HG03159 (cell line): ENCODE data around the gene XIRP2.
"Not testable (repeated sequence)": the region's sequence is repeated elsewhere in the genome, so short reads cannot be mapped to it uniquely, and the experiment has no call there.

Experiments
- ATAC-seq: cut with Tn5 transposase; IDR thresholded peaks from one replicate; pipeline ENCODE4 v1.9.1; 2021; ENCODE audit warnings: mild to moderate bottlenecking, moderate library complexity; ENCODE audit not compliant: unreplicated experiment

XIRP2 gene

DNA sequence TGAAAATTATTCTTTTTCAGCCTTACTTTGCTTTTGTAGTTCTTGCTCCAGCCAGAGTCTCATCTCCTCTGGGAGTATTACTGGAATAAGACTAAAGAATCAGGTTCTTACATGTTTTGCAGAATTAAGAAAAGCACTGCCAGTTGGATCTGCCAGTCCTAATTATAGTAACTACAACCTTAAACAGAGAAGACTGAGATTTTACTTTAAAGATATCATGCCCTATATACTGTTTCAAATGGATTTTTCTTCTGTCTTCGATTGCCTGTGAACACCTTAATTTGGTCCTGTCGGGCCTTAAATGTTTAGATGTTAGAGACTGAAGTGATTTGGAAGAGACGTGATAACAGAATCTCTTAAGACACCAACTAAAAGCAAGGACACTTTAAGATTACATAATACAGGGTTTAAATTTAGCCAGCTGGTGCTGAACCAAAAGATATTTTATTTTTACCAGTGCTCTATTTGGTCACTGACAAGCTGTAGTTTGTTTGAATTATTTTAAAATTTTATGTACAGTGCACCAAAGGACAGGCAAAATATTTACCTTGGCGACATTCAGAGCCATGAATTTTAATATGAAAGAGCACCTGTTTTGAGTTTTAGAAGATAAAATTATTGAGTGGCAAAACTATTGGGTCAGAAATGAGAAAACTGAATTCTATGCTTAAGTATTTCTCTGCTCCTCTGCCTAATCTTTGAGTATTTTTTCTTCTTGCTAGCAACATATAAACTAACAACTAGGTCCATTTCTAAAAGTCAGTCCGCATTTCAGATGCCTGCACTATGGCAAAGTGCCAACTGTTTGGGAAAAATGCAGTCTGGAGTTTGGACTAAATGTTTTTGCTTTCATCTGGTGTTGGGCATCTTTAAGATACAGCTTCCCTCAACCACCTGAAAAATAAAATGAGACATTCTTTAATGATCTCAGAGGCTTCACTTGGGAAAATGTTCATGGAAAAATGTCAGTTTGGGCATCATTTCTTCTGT lies 300.0 kb downstream of the XIRP2 start:
- no peak for ATAC-seq

DNA sequence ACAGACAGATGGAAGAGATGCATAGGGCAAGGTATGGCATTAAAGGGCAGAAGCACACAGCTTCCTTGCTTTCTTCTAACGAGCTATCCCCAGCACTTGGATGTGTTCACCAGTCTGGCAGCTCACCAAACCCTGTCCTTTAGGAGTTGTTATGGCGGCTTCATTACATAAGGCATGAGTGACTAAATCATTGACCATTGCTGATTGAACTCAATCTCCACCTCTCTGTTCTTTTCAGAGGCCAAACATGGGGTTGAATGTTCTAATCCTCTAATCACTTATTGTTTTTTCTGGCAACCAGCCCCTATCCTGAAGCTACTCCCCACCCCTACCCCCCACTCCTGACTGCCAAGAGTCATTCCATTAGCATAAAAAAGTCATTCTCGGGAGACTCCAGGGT lies 301.8 kb downstream of the XIRP2 start:
- ATAC-seq: no peak

DNA sequence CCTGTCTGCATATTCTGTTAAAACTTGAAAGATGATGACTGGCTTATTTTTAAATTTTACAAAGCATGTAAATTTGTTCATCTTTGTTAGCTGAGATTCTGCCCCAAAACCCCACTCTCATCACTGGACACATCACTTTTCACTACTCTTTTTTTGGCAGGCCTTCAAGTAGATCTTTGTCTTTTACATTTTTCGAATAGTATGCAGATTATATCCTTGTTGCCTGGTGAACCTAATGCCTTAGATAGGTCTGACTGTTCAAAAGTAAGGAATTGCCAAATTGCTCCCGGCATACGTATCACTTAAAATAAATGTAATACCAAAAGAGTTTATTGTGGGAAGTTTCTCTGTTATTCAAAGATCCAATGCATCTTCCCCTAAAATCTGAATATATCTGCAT lies 303.3 kb downstream of the XIRP2 start:
- no peak for ATAC-seq

DNA sequence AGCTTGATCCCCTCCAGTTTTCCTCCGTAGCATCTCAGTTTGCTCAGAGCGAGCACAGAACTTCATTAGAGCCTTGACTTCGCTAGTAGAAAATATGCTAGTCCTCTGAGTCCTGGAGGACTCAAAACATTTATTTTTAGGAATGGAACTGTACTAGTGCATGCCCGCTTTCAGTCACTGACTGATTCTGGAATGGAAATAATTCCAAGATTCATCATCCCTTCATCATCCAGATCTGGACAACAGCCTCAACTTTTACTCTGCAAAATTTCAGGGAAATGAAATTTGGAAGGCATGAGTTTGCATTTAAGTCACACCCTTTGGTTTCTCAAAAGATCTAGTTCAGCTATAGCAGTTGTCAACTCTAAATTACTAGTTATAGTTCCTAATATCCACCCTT lies 304.6 kb downstream of the XIRP2 start:
- ATAC-seq: no peak

DNA sequence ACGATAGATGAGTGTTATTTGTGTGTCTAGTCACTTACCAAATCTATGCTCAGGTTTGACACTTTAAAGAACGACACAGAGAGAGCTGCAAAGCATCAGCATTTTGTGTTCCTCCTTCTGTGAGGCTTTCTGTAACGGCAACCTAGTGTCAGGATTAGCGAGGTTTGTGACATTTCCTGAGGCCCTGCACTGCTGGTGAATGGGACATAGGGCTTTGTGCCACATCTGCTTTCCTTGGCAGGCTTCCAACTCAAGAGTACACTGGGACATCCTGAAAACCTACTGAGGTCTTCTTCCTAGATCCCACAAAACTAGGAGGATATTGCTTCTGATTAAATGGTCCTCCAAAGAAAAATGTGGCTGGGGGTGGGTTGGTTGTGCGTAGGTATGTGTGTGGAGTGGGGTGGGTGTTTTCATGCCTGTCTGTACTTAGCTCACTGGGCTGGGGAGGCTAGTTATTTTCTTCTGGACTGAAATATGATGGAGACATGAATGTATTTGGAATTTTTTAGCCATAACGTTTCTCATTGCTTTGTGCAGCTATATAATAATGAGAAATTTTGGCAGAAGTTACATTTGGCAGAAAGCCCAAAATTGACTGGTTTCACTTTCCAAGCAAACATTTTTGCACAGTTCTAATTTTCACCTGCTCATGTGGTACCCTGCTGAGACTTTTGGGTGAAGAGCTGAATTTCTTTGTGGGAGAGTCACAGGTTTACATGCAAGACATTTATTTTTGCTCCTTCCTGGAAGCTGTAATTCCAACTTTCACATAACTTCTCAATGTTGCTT lies 308.4 kb downstream of the XIRP2 start:
- no peak for ATAC-seq

DNA sequence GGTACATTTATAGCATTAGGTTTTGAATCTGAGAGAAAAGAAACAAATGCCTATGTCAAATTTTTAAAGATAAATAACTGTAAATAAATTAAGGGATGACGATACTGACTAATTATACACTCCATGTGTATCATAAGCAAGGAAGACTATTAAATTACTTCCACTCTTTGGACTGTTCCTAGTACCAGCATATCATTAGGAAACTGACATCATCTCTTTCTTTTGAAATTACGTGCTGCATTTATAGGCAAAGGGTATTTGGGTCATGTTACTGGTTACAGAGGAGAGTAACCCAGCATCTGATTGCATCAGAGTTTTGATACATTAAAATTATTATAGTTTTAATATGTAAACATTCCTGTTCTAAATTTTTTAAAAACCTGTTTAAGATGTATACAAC lies 309.7 kb downstream of the XIRP2 start:
- no peak for ATAC-seq

DNA sequence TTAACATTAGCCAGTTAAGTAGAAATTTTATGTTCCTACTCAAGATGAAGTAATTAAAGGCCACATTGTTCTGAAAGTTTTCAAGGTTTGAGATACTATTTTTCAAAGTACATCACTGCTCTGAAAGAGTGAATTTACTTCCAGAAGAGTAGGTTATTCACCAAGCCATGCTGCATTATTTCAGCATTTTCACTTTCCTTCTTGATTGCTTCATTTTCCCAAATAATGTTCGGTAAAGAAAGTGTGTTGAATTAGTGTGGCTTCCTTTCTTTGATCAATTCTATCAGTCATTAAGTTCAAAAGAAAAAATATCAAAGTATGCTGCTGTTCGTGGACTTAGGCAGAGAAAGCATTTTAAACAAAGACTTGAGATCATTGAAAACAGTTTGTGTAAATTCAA lies 310.3 kb downstream of the XIRP2 start:
- ATAC-seq: no peak

DNA sequence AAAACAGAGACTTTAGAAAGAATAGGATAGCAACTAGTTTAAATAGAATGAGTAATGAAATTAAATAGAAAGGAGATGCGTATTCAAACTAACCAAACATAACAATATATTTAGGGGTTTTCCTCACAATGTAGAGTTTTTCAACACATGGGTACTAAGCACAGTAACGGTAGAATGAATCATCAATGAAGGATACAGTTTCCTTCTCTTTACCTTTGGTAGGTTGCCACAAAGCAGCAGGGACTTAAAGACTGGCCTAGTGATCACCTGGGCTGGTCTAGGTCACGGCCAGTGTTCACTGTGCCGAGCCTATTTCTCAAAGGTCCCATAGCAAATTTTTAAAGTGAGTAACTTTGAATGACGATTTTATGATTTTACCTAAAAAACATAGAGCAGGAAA lies 311.7 kb downstream of the XIRP2 start:
- ATAC-seq: no peak

DNA sequence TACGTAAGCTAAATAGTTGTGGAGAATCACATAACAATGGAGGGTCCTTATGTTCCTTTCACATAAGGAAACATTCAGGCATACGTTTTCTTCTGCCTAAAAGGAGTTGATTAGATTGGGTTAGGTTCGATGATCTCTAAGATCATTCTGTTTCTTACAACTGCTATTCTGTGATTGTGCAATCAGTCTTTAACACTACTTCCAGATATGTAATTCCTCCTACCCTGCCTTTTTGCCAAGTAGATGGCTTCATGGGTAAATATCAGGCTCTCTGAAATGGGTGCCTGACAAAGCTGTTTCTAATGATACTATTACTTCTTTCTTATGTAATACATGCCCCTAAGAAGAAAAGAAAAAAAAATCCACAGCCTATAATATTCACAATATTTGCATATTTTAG lies 321.5 kb downstream of the XIRP2 start:
- no peak for ATAC-seq

DNA sequence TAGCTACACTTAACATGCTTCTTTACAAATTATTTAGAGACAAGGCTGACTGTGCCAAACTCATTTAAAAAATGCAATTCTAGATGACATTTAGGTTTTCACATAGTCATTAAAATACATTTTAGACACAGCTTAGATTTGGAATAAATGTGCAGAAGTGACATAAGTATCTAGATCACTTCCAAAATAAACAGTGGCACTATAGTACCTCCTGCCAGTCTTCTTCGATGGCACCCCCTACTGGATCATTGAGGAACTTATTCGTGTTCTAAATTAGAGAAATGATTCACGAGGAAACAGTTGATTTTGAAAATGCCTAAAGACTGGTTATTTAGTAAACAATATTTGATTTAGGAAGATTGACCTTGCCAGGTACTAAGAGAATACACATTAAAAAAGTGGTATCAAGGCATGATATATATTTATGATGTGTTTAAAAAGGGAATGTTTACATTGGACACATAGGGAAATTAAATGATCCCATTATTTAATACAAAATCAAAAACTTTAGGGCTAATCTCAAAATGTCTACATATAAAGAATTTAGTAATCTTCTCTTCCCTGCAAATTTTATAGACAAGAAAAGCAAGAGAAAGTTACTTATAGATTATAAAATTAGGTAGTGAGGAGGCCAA lies 323.9 kb downstream of the XIRP2 start:
- ATAC-seq: peak; percentile 93

DNA sequence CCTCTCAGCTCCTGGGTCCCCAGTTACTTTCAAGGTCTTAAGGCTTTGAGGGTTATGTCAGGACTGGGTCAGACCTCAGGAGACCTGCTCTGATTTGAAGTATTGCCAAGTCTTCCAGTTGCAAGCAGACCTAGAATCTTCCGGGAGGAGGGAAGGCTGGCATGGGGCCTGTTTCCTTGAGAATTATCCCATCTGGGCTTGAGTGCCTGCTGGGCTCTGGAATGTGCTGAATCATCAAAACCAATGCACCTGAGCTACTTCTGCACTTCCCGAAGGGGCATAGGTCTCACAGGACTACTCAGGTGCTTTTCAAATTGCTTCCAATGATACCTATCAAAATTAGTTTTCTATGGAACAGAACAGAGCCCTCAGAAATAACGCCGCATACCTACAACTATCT lies 327.3 kb downstream of the XIRP2 start:
- ATAC-seq: no peak

DNA sequence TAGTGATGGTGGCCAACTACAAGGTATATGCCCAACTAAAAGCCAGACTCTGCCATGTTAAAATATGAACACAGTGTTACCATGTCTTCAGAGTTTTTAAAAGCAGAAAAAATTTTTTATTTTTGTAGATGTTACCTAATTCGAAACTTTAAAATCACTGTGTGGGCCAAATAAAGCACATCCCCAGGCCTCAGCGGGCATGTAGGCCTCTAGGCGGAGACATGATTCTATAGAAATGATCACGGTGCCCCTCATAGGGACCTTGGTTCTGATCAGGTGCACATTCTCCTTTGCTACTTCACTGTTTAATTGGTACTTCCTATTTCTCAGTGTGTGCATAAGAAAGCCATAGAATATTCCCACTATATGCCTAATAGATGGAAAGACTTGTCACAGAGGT lies 349.2 kb downstream of the XIRP2 start:
- ATAC-seq: no peak

DNA sequence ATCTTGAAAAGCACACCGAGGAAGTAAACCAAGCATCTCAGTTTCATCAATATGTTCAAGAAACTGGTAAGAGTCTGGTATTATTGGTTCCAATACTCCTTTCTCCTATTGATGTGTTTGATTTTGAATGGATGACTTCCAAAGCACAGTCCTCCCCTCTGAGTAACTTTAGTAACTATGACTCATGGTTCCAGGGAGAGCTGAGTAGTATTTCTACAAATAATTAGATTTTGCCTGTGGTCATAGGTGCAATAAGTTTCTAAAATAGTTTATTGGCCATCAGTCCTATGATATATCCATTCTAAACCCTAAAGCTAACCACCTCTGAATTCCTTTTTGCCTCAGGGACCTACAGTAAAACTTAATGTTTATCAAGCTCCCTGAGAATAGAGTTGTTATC lies 352.4 kb downstream of the XIRP2 start:
- no peak for ATAC-seq

DNA sequence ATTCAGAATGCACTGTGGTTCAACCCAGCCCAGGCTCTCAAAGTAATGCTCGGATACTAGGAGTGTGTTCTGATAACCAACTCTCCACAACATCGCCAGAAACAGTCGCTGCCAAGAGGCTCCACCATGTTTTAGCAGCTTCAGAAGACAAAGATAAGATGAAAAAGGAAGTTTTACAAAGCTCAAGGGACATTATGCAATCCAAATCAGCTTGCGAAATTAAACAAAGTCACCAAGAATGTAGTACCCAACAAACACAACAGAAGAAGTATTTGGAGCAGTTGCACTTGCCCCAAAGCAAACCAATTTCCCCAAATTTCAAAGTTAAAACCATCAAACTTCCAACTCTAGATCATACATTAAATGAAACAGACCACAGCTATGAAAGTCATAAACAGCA lies 360.9 kb downstream of the XIRP2 start:
- ATAC-seq: no peak

DNA sequence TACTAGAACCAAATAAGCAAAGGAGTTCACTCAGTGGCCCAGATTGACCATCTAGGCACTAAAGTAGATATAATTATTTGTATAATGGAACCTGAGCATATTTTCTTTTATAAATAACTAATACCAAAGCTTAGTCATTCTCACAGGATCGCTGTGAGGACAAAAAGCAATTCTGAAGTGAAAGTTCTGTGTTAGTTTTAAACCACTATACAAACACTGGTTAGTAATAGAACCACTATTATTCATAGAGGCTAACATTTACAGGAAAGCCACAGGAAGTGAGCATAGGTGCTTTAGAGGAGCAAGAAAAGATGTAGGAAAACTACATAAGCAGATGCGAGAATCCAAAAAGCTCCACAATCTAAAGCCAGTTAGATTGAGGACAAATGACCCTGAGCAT lies 364.7 kb downstream of the XIRP2 start:
- no peak for ATAC-seq

DNA sequence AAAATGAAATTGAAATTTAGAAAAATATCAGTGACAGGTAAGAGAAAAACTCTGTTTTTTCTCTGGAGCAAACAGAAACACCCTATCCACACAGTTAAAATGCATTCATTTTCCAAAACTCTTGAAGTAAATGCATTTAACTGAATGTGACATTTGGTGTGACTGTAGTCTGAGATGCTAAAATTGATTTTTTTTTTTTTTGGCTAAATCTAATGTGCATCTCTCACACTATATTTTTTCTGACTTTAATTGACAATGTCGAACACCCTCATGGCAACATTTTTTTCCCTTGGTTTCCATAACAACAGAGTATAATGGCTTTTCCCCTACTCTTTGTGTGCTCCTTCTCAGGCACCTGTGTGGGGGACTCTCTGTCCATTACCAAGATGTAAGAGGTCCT lies 366.4 kb downstream of the XIRP2 start:
- no peak for ATAC-seq

DNA sequence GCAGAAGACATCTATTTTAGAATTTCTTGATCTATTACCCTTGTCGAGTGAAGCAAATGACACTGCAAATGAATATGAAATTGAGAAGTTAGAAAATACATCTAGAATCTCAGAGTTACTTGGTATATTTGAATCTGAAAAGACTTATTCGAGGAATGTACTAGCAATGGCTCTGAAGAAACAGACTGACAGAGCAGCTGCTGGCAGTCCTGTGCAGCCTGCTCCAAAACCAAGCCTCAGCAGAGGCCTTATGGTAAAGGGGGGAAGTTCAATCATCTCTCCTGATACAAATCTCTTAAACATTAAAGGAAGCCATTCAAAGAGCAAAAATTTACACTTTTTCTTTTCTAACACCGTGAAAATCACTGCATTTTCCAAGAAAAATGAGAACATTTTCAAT lies 370.4 kb downstream of the XIRP2 start:
- ATAC-seq: no peak

DNA sequence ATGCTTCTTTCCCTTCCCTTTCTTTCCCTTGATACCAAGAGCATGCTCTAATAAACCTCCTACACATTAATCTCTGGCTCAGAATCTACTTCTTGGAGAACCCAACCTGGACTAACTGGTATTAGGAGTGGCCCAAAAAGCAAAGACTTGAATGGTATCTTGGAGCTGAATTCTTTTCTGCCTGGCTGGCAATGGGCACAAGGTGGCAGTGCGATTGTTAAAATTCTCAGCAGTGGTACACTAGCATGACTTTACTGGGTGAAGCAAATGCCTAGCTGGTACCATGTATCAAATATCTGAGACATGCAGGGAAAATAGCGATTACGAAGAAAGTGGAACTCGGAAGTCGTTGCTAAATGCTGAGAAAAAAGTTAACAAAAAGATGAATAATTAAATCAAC lies 376.1 kb downstream of the XIRP2 start:
- ATAC-seq: no peak

DNA sequence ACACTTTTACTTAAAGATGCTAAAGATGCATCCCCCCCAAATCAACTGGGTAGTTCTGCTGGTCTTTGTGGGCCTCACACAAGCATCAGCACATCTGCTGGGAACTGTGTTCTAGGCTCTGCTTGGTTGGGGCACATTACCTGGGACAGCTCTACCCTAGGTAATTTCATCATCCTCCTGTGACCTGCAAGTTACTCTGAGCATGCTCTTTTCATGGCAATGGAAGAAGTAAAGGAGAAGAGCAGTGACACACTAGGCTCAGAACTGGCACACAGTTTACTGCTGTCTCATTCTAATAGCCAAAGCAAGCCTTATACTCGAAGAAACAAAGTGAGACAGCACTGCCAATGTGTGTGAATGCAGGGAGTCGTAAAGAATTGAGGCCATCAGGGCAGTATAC lies 376.7 kb downstream of the XIRP2 start:
- ATAC-seq: no peak

DNA sequence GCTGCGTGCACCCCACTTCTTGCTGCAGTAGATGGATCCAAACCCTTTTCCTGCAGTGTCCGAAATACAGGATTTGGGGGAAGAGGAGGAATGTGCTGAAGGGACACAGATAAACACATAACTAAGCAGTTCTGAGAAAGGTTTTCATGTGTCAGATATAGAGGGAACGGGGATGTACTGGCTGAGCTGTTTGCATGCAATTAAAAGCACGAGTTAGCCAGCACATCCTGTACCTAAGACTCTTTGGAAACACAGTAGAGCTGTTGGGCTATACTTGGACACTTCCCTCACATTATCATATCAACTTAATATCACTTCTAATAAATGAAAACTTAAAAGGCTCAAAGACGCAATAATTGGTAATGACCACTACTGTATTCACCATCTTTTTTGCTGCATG lies 377.4 kb downstream of the XIRP2 start:
- ATAC-seq: no peak

DNA sequence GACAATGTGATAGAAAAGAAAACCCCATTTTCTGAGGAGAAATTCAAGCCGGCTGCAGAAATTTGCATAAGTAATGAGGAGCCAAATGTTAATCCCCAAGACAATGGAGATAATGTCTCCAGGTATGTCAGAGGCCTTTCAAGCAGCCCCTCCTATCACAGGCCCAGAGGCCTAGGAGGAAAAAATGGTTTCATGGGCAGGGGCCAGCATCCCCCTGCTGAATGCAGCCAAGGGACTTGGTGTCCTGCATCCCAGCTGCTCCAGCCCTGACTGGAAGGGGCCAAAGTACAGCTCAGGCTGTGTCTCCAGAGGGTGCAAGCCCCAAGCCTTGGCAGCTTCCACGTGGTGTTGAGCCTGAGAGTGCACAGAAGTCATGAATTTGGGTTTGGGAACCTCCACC lies 380.0 kb downstream of the XIRP2 start:
- ATAC-seq: not testable (repeated sequence)

DNA sequence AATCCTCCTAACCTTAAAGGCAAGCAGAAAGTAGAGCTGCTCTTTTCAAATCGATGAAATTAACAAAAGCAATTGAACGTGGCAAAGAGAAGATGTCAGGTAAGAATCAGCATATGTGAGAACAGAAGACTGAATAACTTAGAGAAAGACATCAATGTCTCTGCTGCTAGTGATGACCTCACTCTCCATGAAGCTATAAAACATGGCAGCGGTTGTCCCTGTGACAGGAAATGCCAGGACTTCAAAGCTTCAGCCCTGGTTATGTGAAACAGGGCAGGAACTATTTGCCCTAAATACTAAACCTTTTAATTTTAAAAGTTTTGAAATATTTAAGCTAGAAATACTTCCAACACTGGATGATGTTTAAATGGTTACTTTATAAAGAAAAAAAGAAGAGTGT lies 383.7 kb downstream of the XIRP2 start:
- ATAC-seq: no peak
